RWPE1 (cell line): ENCODE measurements around the gene NIPAL3.

ENCODE experiments used
- CTCF ChIA-PET: fragments of 350-600 bp; sonication (Branson Sonifier 250); formaldehyde crosslinking; extraction: SDS; loops from one replicate; lab custom pipeline; 2021; lab: Yijun Ruan, JAX
- POLR2A ChIA-PET: fragments of 400-600 bp; formaldehyde crosslinking; extraction: SDS; loops from one replicate; lab custom pipeline; 2020; ENCODE audit warnings: antibody characterized with exemption; ENCODE audit not compliant: low non-redundant PET; lab: Yijun Ruan, JAX
- DNase-seq: peaks from one replicate; pipeline ENCODE4 v3.0.0; 2012; ENCODE audit warnings: low spot score
- H3K27ac ChIP-seq: fragments of 450-650 bp; 2 replicates; pipeline ENCODE4 v1.5.1; 2017
- TF ChIP-seq, protein P1 (sequence below): fragments of 450-650 bp; conservative IDR thresholded peaks from 2 replicates; pipeline ENCODE4 v1.5.1; 2017; ENCODE audit warnings: low read depth, mild to moderate bottlenecking

NIPAL3 gene

DNA sequence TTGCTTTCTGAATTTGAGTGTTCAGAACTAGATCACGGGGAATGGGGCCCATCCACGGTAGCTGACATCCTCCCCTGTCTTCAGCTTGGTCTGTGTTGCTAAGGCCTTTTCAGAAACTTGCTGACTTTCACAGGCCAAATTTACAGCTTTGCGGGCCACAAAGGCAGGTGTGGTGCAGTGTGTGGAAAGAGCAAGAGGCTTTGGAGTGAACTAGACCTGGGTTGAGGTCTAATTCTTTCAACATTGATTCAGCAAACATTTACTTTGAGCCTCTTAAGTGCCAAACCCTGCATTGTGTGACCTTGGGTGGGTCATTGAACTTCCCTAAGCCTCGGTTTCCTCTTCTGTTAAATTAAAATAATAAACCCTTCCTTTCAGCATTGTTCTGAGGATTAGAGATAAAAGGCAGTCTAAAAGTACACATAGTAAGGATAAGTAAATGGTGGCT, 26.3 kb upstream of the NIPAL3 start:
- no peak for DNase-seq
- POLR2A ChIA-PET, result no interaction called here
- TF ChIP-seq, protein P1, sequence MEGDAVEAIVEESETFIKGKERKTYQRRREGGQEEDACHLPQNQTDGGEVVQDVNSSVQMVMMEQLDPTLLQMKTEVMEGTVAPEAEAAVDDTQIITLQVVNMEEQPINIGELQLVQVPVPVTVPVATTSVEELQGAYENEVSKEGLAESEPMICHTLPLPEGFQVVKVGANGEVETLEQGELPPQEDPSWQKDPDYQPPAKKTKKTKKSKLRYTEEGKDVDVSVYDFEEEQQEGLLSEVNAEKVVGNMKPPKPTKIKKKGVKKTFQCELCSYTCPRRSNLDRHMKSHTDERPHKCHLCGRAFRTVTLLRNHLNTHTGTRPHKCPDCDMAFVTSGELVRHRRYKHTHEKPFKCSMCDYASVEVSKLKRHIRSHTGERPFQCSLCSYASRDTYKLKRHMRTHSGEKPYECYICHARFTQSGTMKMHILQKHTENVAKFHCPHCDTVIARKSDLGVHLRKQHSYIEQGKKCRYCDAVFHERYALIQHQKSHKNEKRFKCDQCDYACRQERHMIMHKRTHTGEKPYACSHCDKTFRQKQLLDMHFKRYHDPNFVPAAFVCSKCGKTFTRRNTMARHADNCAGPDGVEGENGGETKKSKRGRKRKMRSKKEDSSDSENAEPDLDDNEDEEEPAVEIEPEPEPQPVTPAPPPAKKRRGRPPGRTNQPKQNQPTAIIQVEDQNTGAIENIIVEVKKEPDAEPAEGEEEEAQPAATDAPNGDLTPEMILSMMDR, result no peak
- no peak overlapping the region for H3K27ac ChIP-seq
- CTCF ChIA-PET, result interaction anchor here (1.0 kb wide), 1 partner anchor 187 kb away, joined by 3 read pairs; no protein-coding TSS in a partner anchor

DNA sequence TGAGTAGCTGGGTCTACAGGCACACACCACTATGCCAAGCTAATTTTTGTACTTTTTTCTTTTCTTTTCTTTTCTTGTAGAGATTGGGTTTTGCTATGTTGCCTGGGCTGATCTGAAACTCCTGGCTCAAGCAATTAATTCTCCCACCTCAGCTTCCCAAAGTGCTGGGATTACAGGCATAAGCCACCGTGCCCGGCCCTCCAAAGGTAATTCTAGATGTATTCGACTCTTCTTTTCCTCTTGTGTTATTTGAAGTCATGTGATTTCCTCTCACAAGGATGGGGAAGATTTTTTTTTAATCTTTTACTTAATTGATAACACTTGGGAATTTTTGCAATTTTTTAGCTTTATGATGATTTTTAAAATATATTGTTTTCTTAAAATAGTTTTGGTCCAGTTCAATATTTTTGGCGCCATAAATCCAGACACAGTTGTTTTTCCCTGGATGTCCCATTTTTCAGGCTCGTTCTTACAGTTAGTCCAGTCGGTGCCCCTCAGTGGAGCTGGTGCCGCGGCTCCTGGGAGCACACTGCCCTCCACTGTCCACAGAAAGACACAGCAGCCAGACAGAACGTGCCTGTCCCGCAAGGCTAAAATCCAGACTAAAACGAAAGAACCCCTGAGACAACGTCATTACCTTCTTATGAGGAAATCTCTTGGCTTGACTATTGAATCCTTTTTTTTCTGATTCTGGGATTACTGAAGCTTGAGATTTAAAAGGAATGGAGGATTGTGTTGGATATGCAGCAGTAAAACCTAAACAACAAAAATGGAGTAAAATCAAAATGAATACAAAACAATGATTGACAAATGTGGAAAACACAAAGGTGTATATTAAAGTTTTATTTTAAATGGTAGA, 24.4 kb upstream of the NIPAL3 start:
- TF ChIP-seq, protein P1, result peak; percentile 98
- ChIA-PET POLR2A (interaction anchor here (0.7 to 1.2 kb wide), 2 partner anchors 17 to 192 kb away, joined by 3 read pairs; no protein-coding TSS in a partner anchor), CTCF (interaction anchor here (0.5 to 4.7 kb wide), 57 partner anchors 9 to 1337 kb away, joined by 3 to 150 read pairs (median 4); partner anchors contain the start of genes GRHL3, MYOM3 and STPG1)
- DNase-seq, result peak; percentile 78
- H3K27ac ChIP-seq, result peak overlapping the region; percentile 89

DNA sequence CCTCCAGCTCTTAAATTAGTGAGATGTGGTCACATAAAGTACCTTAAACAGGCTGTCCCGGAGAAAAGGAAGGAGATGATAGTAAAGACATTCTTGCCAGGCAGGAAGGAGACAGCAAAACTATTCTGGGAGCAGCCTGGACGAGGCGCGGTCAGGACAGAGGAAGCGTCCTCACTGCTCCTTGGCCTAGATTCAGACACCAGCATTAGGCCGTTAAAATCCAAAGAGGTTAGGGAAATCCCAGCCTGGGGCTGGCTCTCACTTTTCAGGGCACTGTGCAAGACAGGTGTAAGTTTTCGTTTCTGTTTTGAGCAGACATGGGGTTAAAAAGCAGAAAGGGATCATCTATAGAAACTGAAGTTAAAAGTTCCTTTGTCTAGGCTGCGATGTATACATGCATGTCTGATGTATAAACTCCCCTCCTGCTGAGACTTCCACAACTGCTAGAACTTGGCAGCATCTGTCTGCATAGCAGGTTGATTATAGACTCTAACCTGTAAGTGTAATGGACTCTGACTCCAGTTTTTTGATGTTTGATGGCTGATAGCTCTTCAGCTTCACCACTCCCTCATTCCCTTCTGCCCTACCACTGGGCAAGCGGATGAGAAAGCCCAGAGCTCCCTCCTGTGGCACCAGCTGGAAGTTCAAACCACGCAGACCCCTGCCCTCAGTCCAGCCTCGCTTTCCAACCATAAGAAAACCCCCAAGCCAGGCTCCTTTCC, 23.6 kb upstream of the NIPAL3 start:
- DNase-seq, result no peak
- CTCF ChIA-PET, result interaction anchor here (0.5 to 4.7 kb wide), 41 partner anchors 10 to 1338 kb away, joined by 3 to 150 read pairs (median 5); partner anchors contain the start of genes MYOM3 and STPG1
- TF ChIP-seq, protein P1, result peak; percentile 80
- peak overlapping the region; percentile 89 for H3K27ac ChIP-seq
- POLR2A ChIA-PET, result interaction anchor here (0.7 to 1.2 kb wide), 2 partner anchors 193 to 1137 kb away, joined by 3 read pairs; no protein-coding TSS in a partner anchor

DNA sequence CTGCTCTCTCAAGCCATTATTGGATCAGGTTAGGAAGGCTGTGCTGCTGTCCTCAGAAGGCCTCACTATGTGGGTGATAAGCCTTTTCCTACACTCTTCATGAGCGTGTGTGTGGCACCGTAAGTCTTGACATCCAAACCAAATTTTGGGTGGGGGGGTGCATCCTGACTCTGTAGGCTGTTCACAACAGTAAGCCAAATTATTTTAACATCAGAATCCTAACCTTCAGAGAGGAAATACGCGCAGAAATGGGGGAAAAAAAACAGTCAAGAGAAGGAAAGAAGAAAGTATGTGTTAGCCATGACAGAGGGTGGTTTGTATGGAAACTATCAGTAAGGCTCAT, 23.0 kb upstream of the NIPAL3 start:
- H3K27ac ChIP-seq, result peak overlapping the region; percentile 89
- no peak for DNase-seq
- TF ChIP-seq, protein P1, result peak; percentile 40
- ChIA-PET CTCF (interaction anchor here (0.6 to 4.7 kb wide), 14 partner anchors 17 to 328 kb away, joined by 3 to 150 read pairs (median 4); partner anchors contain the start of gene MYOM3), POLR2A (interaction anchor here (0.7 kb wide), 1 partner anchor 1136 kb away, joined by 3 read pairs; no protein-coding TSS in a partner anchor)

DNA sequence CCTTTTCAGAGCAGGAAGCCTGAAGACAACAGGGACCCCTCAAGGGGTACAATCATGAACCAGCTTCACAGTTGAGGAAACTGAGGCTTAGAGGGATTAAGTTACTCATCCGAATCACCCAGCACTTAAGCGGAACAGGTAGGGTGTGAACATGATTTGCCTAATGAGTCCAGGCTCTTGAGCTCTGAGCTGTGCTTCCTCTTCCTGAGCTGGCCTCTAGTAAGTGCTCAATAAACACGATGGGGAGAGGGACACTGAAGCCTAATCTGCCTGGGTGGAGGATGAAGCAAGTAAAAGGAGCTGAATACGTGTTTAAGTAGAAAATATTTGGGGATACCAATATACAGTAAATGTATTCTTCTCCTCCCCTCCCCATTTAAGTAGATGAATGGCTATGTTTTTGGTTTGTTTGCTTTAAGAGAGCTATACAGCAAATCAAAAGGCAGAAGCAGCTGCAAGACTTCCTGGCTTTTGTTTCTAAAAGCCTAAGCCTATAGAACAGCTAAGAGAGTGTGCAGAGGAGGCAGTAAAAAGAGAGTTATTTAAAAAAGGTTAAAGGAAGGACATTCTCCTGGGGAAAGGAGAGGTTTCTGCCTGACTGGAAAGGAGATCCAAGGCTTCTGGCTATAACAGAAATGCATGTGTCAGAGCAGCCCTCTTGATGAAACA, 22.5 kb upstream of the NIPAL3 start:
- ChIA-PET CTCF (interaction anchor here (0.7 to 4.7 kb wide), 12 partner anchors 16 to 437 kb away, joined by 3 to 150 read pairs (median 4); no protein-coding TSS in a partner anchor), POLR2A (interaction anchor here (0.5 to 0.9 kb wide), 2 partner anchors 22 to 192 kb away, joined by 3 read pairs; partner anchors contain the start of gene NIPAL3)
- no peak overlapping the region for H3K27ac ChIP-seq
- no peak for DNase-seq
- TF ChIP-seq, protein P1, result no peak
